Rectal smooth muscle tissue (tissue), 1 donor: ENCODE data around the gene IDH1.

Source experiments
- H3K27ac ChIP-seq: one replicate; pipeline ENCODE4 v1.7.0; 2013; ENCODE audit warnings: low read depth, low read length, inconsistent platforms
- H3K27me3 ChIP-seq: one replicate; pipeline ENCODE4 v1.7.0; 2013; ENCODE audit warnings: low read length; ENCODE audit not compliant: control insufficient read depth, insufficient read depth
- H3K36me3 ChIP-seq: one replicate; pipeline ENCODE4 v1.7.0; 2013; ENCODE audit warnings: low read length; ENCODE audit not compliant: control insufficient read depth, insufficient read depth
- H3K4me1 ChIP-seq: one replicate; pipeline ENCODE4 v1.7.0; 2013; ENCODE audit warnings: low read length; ENCODE audit not compliant: control insufficient read depth, insufficient read depth
- H3K4me3 ChIP-seq: one replicate; pipeline ENCODE4 v1.7.0; 2013; ENCODE audit warnings: low read length
- H3K9ac ChIP-seq: one replicate; pipeline ENCODE4 v1.7.0; 2013; ENCODE audit warnings: low read length

Gene IDH1

DNA sequence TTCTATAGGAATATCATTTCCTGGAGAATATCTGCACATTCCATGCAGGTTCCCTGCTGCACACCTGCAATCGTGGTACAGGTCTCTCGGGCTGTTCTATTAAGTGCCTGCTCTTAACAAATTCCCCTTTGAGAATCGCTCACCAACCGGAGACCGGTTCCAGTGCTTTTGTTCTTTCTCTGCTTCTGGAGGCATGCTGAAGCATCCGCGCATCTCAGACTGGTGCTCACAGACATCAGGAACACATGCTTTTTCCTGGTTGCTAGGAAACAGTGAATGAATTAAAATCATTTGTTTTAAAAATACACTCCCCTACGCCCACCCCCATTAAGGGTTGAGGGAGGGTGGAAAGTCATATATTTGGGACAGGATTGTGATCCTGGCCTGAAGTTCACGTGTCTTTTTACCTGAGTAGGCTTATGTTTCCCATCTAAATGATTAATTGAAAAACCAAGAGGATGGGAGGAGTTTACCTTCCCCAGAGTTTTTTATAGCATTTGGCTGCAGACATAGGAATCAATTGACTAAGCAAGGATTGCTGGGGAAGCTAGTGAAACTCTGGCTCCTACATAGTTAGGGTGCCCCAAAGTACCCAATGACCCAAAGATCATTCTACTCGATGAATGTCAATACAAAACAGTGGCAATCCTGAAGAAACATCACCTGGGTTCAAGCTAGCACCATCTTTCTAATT is 64.9 kb downstream of the IDH1 start, which contains the start of gene C2orf80:
TSS of gene C2orf80 (minus strand) at position 221 of the 694 bp plus-strand sequence. CDS start 3,044 bp downstream, outside the sequence.
- H3K9ac ChIP-seq = no peak within 1 kb of the TSS
- no peaks in the 10 kb centered on the region for H3K36me3 ChIP-seq
- H3K4me3 ChIP-seq = no peak within 1 kb of the TSS
- no peaks in the 10 kb centered on the region for H3K27me3 ChIP-seq
- H3K27ac ChIP-seq = no peak within 1 kb of the TSS
- no peaks in the 10 kb centered on the region for H3K4me1 ChIP-seq

DNA sequence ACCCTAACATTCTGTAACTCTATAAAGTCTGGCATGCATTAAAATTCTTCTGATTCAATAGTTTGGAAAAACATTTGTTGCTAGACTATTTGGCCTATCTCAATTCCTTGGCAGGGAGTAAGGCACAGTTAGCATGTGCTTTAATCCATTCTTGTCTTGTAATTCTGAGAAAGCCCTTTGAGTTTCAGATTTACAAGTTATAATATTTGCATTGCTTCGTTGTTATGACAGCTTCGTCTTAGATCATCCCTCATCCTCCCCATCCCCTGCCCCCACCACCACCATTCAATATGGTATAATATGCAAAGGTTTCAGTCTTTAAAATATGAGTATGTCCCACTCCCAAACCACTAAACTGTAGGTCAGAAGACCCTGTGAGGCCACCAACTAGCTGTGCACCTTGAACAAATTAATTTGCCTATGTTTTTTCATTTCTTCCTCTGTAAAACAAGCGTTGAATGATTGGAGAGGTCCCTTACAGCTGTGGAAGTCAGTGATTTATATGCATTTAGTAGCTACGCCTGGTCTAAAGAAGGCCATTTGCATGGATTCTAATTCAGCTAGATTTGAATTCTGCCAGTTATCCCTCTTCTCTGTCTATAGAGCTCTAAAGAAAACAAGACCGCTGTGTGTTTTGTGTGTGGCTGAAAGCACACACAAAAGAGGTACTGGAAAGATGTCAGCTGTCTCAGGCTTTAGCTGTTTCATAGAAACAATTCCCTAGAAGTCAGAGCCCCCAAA is 65.6 kb downstream of the IDH1 start:
- H3K36me3 ChIP-seq = no peaks in the 10 kb centered on the region
- no peaks in the 10 kb centered on the region for H3K27me3 ChIP-seq
- no peak overlapping the region for H3K9ac ChIP-seq
- no peak overlapping the region for H3K4me3 ChIP-seq
- no peak overlapping the region for H3K27ac ChIP-seq
- no peaks in the 10 kb centered on the region for H3K4me1 ChIP-seq

DNA sequence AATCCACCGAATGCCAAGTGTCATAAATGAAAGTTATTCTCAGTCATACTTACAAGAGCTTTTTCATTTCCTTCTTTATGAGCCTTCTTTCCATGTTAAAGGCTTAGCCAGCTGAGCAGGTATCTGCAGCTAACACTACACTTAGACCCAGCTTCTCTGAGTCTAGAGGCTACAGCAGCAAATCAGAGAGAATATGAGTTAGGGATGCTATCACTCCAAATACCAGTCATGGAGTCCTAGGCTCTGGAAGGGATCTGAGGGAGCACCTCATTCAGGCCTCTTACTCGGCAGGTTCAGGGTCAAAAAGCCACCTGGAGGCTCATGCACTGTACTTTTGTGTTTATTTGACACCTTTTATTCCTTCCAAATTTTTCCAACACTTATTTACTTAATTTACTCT is 68.0 kb downstream of the IDH1 start:
- no peaks in the 10 kb centered on the region for H3K4me1 ChIP-seq
- no peak overlapping the region for H3K9ac ChIP-seq
- no peaks in the 10 kb centered on the region for H3K36me3 ChIP-seq
- H3K4me3 ChIP-seq = no peak overlapping the region
- no peak overlapping the region for H3K27ac ChIP-seq
- H3K27me3 ChIP-seq = no peaks in the 10 kb centered on the region

DNA sequence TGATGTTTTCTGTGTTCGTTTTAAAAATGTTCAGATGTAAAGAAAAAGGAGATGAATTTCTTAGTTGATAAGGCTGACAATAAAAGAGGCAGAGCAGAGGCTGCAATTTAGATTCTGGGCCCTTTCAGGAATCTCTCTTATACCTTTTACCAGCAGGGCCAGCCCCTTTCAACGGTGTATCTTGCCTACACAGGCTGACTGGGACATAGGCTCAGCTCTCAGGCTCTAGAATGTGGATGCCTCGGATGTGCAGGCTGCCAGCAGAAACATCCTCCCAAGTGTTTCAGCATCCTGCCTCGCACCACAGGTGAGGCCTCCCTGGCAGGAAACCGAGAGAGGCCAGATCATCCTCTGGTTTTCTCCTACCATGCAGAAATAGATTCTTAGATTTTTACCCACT is 68.4 kb downstream of the IDH1 start:
- Histone ChIP-seq H3K9ac (no peak overlapping the region), H3K27ac (no peak overlapping the region), H3K4me3 (no peak overlapping the region), H3K4me1 (no peaks in the 10 kb centered on the region), H3K27me3 (no peaks in the 10 kb centered on the region), H3K36me3 (no peaks in the 10 kb centered on the region)
